ENCODE data around the gene MRPL1.
"Not testable (repeated sequence)": the region's sequence is repeated elsewhere in the genome, so short reads cannot be mapped to it uniquely, and the experiment has no call there.

DNA sequence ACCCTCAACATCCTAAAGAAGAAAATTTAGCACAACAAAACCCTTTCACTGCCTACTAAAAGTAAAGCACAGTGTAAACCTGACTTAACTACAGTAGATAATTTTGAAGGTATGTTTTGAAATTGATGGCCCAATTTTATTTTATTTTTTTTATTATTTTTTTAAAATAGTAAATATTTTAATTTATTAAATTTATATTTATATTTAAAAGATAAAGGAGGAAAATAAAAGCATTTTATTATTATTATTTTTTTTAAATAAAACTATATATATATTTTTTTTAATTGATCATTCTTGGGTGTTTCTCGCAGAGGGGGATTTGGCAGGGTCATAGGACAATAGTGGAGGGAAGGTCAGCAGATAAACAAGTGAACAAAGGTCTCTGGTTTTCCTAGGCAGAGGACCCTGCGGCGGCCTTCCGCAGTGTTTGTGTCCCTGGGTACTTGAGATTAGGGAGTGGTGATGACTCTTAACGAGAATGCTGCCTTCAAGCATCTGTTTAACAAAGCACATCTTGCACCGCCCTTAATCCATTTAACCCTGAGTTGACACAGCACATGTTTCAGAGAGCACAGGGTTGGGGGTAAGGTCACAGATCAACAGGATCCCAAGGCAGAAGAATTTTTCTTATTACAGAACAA is 120.4 kb downstream of the MRPL1 start:
- TF ChIP-seq, protein P1, sequence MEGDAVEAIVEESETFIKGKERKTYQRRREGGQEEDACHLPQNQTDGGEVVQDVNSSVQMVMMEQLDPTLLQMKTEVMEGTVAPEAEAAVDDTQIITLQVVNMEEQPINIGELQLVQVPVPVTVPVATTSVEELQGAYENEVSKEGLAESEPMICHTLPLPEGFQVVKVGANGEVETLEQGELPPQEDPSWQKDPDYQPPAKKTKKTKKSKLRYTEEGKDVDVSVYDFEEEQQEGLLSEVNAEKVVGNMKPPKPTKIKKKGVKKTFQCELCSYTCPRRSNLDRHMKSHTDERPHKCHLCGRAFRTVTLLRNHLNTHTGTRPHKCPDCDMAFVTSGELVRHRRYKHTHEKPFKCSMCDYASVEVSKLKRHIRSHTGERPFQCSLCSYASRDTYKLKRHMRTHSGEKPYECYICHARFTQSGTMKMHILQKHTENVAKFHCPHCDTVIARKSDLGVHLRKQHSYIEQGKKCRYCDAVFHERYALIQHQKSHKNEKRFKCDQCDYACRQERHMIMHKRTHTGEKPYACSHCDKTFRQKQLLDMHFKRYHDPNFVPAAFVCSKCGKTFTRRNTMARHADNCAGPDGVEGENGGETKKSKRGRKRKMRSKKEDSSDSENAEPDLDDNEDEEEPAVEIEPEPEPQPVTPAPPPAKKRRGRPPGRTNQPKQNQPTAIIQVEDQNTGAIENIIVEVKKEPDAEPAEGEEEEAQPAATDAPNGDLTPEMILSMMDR (IDR thresholded peaks at IDR 0.05; ENCODE audit: low read depth, low read length) = not testable (repeated sequence)
- not testable (repeated sequence) for TF ChIP-seq POLR2A (IDR thresholded peaks at IDR 0.05; ENCODE audit: extremely low read depth, insufficient read length); MYC (IDR thresholded peaks at IDR 0.05; ENCODE audit: low read depth, low read length)
- TF ChIP-seq, protein P2, sequence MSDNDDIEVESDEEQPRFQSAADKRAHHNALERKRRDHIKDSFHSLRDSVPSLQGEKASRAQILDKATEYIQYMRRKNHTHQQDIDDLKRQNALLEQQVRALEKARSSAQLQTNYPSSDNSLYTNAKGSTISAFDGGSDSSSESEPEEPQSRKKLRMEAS (IDR thresholded peaks at IDR 0.05; ENCODE audit: low read depth, low read length) = not testable (repeated sequence)

All from NB4 (cell line).